ENCODE measurements around the gene IQGAP2.
A peak's percentile ranks its signal among the peaks of the same experiment; 100 is the strongest.

Gene IQGAP2

DNA sequence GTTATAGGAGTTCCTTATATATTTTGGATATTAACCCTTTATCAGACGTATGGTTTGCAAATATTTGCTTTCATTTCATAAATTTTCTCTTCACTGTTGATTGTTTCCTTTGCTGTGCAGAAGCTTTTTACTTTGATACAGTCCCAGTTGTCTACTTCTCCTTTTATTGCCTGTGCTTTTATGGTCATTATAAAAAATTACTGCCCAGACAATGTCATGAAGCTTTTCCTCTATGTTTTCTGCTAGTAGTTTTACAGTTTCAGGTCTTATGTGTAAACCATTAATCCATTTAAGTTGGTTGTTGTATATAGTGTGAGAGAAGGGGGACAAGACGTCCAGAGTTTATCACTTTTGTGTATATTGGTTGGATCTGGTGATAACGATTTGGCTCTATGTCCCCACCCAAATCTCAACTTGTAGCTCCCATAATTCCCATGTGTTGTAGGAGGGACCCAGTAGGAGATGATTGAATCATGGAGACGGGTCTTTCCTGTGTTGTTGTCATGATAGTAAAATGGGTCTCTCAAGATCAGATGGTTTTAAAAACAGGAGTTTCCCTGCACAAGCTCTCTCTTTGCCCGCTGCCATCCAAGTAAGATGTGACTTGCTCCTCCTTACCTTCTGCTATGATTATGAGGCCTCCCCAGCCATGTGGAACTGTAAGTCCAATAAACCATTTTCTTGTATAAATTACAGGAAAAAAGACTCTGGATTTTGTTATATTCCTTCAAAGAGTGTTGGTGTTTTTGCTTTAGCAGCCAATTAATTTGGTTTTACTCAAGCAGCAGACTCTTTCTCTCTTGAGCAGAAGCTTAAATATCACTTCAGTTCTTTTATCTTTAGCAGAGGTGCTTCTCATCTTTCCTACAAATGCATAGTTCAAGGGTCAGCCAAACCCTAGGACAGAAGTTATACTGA is 326.5 kb downstream of the IQGAP2 start:
- no peak for DNase-seq (ENCODE audit: low spot score)
- in situ Hi-C loops (cut with MboI; ENCODE audit: low pct_unique_long_range_greater_than_20kb, low sequenced_read_pairs, unreplicated experiment), result no loop called here
- TF ChIP-seq, protein P1, sequence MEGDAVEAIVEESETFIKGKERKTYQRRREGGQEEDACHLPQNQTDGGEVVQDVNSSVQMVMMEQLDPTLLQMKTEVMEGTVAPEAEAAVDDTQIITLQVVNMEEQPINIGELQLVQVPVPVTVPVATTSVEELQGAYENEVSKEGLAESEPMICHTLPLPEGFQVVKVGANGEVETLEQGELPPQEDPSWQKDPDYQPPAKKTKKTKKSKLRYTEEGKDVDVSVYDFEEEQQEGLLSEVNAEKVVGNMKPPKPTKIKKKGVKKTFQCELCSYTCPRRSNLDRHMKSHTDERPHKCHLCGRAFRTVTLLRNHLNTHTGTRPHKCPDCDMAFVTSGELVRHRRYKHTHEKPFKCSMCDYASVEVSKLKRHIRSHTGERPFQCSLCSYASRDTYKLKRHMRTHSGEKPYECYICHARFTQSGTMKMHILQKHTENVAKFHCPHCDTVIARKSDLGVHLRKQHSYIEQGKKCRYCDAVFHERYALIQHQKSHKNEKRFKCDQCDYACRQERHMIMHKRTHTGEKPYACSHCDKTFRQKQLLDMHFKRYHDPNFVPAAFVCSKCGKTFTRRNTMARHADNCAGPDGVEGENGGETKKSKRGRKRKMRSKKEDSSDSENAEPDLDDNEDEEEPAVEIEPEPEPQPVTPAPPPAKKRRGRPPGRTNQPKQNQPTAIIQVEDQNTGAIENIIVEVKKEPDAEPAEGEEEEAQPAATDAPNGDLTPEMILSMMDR (IDR thresholded peaks at IDR 0.05; ENCODE audit: extremely low read depth, insufficient read depth, missing control alignments), result no peak

- in situ Hi-C loops (cut with MboI; ENCODE audit: low pct_unique_long_range_greater_than_20kb, low sequenced_read_pairs, unreplicated experiment), result no loop called here
- TF ChIP-seq, protein P1 (IDR thresholded peaks at IDR 0.05; ENCODE audit: extremely low read depth, insufficient read depth, missing control alignments), result no peak
- no peak for DNase-seq (ENCODE audit: low spot score)
Observed at GRCh38 chr5:76732405-76733048, 329.4 kb downstream of the IQGAP2 start.

- TF ChIP-seq, protein P1 (IDR thresholded peaks at IDR 0.05; ENCODE audit: extremely low read depth, insufficient read depth, missing control alignments), result no peak
- DNase-seq (ENCODE audit: low spot score), result no peak
- in situ Hi-C loops (cut with MboI; ENCODE audit: low pct_unique_long_range_greater_than_20kb, low sequenced_read_pairs, unreplicated experiment), result no loop called here
Observed at GRCh38 chr5:76733049-76733417, 329.9 kb downstream of the IQGAP2 start.

- in situ Hi-C loops (cut with MboI; ENCODE audit: low pct_unique_long_range_greater_than_20kb, low sequenced_read_pairs, unreplicated experiment), result no loop called here
- TF ChIP-seq, protein P1 (IDR thresholded peaks at IDR 0.05; ENCODE audit: extremely low read depth, insufficient read depth, missing control alignments), result no peak
- DNase-seq (ENCODE audit: low spot score), result no peak
Observed at GRCh38 chr5:76735762-76736545, 332.9 kb downstream of the IQGAP2 start.

GRCh38 chr5:76736679-76737556 is 333.8 kb downstream of the IQGAP2 start:
- in situ Hi-C loops (cut with MboI; ENCODE audit: low pct_unique_long_range_greater_than_20kb, low sequenced_read_pairs, unreplicated experiment), result no loop called here
- DNase-seq (ENCODE audit: low spot score), result peak; percentile 46
- TF ChIP-seq, protein P1 (IDR thresholded peaks at IDR 0.05; ENCODE audit: extremely low read depth, insufficient read depth, missing control alignments), result no peak
